Tibial nerve (tissue), 3 donors: ENCODE results near the gene SPACA9.

Source experiments
- CTCF ChIP-seq, 5 experiments: fragments of 200-600 bp in 3 of 5; fragments of 450-650 bp in 2 of 5; sonication (generic) in 3 of 5; IDR thresholded peaks; one replicate each; pipeline ENCODE4 v1.5.1; 2016 to 2019; ENCODE audit warnings: antibody characterized with exemption in 5 of 5, mild to moderate bottlenecking in 3 of 5, moderate library complexity in 2 of 5
- POLR2A ChIP-seq, 2 donors: fragments of 450-650 bp; IDR thresholded peaks; one replicate each; pipeline ENCODE4 v1.6.1; 2017; ENCODE audit warnings: antibody characterized with exemption in 2 of 2, mild to moderate bottlenecking in 2 of 2, moderate library complexity in 2 of 2

GRCh38 chr9:132853482-132853881 lies 25.2 kb upstream of the SPACA9 start:
- TF ChIP-seq CTCF (IDR thresholded peaks at IDR 0.05) (no peak), POLR2A (IDR thresholded peaks at IDR 0.05) (no peak)
